Panc1 (cell line): Measurements from ENCODE around the gene NOL4L.

Source experiments
- TF ChIP-seq, protein P1 (sequence below): fragments of 450-650 bp; IDR thresholded peaks from 2 replicates; pipeline ENCODE4 v1.5.1; 2017; ENCODE audit warnings: mild to moderate bottlenecking
- TF ChIP-seq, protein P2 (sequence below), 2 experiments: IDR thresholded peaks; 2 replicates each; pipeline ENCODE4 v1.6.1; 2011 to 2012; ENCODE audit warnings: low read depth in 2 of 2, control low read depth in 1 of 2, low read length in 1 of 2, mild to moderate bottlenecking in 1 of 2, moderate library complexity in 1 of 2; ENCODE audit not compliant: insufficient read depth in 1 of 2

DNA sequence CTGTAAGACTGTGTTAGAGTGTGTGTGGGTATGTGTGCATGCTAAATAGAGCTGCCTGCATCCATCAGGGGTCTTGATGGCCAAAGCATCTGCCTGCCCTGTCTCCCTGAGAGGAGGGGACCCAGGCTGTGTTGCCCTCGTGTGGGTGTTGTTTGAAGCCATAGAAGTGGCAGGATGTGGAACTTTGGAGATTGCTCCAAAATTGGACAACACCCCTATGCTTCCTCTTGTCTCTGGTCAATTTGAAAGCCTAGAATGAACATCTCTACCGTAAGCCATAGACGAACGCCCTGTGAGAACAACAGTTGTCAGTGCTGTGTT is 144.4 kb downstream of the NOL4L start:
- TF ChIP-seq, protein P1, sequence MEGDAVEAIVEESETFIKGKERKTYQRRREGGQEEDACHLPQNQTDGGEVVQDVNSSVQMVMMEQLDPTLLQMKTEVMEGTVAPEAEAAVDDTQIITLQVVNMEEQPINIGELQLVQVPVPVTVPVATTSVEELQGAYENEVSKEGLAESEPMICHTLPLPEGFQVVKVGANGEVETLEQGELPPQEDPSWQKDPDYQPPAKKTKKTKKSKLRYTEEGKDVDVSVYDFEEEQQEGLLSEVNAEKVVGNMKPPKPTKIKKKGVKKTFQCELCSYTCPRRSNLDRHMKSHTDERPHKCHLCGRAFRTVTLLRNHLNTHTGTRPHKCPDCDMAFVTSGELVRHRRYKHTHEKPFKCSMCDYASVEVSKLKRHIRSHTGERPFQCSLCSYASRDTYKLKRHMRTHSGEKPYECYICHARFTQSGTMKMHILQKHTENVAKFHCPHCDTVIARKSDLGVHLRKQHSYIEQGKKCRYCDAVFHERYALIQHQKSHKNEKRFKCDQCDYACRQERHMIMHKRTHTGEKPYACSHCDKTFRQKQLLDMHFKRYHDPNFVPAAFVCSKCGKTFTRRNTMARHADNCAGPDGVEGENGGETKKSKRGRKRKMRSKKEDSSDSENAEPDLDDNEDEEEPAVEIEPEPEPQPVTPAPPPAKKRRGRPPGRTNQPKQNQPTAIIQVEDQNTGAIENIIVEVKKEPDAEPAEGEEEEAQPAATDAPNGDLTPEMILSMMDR = no peak
- TF ChIP-seq, protein P2, sequence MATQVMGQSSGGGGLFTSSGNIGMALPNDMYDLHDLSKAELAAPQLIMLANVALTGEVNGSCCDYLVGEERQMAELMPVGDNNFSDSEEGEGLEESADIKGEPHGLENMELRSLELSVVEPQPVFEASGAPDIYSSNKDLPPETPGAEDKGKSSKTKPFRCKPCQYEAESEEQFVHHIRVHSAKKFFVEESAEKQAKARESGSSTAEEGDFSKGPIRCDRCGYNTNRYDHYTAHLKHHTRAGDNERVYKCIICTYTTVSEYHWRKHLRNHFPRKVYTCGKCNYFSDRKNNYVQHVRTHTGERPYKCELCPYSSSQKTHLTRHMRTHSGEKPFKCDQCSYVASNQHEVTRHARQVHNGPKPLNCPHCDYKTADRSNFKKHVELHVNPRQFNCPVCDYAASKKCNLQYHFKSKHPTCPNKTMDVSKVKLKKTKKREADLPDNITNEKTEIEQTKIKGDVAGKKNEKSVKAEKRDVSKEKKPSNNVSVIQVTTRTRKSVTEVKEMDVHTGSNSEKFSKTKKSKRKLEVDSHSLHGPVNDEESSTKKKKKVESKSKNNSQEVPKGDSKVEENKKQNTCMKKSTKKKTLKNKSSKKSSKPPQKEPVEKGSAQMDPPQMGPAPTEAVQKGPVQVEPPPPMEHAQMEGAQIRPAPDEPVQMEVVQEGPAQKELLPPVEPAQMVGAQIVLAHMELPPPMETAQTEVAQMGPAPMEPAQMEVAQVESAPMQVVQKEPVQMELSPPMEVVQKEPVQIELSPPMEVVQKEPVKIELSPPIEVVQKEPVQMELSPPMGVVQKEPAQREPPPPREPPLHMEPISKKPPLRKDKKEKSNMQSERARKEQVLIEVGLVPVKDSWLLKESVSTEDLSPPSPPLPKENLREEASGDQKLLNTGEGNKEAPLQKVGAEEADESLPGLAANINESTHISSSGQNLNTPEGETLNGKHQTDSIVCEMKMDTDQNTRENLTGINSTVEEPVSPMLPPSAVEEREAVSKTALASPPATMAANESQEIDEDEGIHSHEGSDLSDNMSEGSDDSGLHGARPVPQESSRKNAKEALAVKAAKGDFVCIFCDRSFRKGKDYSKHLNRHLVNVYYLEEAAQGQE (IDR thresholded peaks at IDR 0.05; ENCODE audit: insufficient read depth in 1 of 2, low read depth in 2 of 2, low read length in 1 of 2) = no peak
